Measurements from ENCODE around the gene CXorf51A.
"Not testable (repeated sequence)": the region's sequence is repeated elsewhere in the genome, so short reads cannot be mapped to it uniquely, and the experiment has no call there.

The CXorf51A gene

GRCh38 chrX:146814644-146815043, at the start of gene CXorf51A:
CXorf51A (minus strand) TSS chrX:146814744; CDS start chrX:146814723, 21 bp downstream.
- not testable (repeated sequence) for DNase-seq

- DNase-seq: no peak
Observed at GRCh38 chrX:146863566-146863965, 49.0 kb upstream of the CXorf51A start.

- no peak for DNase-seq
Observed at GRCh38 chrX:146854281-146854680, 39.7 kb upstream of the CXorf51A start.

GRCh38 chrX:146831994-146832393, 17.4 kb upstream of the CXorf51A start:
- DNase-seq: no peak

GRCh38 chrX:146809471-146809870, 5.1 kb downstream of the CXorf51A start, which contains the start of gene CXorf51B:
CXorf51B (plus strand) TSS chrX:146809771; CDS start chrX:146809792, 21 bp downstream.
- DNase-seq: not testable (repeated sequence)

Measured in NCI-H226 (cell line).